NCI-H187 treated with DMSO at 0.1 percent for 48 hours (cell line): ENCODE data around the gene ZAP70.
"Not testable (repeated sequence)": the region's sequence is repeated elsewhere in the genome, so short reads cannot be mapped to it uniquely, and the experiment has no call there.

Experiments
- DNase-seq: peaks from one replicate; lab custom pipeline; 2025; lab: John Stamatoyannopoulos, UW

The ZAP70 gene

DNA sequence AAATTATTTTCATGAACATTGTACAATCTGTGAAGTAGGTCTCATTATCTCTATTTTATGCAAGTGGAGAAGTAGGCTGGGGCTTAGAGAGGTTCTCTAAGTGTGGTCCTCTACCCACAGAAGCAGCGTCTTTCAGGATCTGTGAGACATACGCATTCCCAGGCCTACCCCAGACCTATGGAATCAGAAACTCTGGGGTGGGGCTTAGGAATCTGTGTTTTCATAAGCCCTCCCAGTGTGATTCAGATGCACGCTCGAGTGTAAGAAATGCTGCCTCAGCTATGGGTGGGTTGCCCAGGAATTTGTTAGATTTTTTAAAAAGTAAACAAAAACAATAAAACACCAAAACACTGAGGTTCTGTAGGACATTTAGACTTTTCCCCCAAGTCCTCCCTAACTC lies 14.8 kb upstream of the ZAP70 start:
- DNase-seq = no peak

DNA sequence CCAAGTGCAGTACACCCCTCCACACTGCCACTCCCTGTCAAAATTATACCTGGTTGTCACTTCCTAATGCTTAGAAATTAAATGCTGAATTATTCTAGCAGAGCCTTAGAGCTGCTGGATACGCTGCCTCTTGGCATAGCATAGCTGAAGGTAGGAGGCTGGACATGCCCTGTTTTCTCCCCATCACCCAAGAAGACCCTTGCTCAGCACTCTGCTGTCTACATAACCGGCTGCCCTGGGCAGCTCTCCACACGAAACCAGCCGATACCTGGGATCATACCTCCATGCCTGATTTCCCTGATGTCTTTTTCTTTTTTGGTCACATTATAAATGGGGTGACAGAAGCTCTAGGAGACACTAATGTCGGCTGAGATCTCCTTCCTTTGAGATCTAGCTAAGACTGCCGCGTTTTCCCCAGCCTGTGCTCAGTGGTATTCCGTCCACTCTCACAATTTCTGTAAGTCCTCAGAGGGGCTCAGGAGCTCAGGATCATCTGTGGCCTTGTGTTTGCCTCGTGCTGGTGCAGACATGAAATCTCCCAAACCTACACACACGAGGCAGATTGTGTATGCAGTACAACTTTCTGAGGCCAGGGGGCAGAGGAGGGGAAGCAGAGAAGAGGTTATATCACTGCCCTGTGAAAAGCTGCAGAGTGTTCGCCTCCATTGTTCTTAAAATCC lies 13.5 kb upstream of the ZAP70 start:
- DNase-seq = peak; percentile 13

GRCh38 chr2:97701186-97701585 lies 12.2 kb upstream of the ZAP70 start:
- DNase-seq = no peak

- no peak for DNase-seq
These were observed 11.4 kb upstream of the ZAP70 start for GRCh38 chr2:97701851-97702465.

DNA sequence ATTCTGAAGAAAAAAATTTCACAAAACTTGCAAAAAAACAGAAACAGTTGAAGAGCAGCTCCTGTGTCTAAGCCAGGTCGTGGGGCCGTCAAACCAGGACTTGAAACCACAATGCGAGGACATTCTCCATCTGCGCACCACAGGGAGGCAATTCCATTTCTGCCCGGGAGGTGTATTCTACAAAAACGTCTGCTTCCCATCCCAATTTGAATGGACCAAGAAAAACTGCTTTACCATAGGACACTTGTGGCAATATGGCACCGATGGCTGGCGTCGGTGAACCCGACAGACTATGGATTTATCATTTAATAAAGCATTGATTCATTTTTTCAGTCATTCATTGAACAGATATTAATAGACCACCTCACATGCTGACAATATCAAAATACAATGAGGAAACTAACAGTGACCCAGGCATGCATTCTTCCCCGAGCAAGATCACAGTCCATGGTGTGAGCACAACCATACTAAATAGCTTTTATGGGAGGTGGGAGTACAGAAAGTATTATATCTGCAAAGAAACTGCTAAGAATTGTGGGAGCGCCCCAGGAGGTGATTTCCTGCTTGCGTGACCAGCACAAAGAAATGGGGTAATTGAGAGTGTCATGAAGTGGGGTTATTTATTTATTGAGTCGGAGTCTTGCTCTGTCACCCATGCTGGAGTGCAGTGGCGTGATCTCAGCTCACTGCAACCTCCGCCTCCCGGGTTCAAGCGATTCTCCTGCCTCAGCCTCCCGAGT lies 10.5 kb upstream of the ZAP70 start:
- no peak for DNase-seq

DNA sequence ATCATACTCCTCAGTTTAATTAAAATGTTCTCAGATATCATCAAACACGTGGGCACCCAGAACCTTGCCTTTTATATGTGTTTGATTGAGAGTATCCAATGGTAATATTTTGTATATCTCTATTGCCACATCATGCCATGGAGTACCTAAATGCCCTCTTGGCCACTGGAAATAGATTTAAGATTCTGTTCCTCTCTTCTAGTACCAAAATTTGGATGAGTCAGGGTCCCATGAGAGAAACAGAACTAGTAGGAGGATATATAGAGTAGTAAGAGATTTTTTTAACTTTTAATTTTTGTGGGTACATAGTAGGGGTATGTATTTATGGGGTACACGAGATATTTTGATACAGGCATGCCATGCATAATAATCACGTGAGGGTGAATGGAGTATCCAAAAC lies 9.6 kb upstream of the ZAP70 start:
- no peak for DNase-seq

DNA sequence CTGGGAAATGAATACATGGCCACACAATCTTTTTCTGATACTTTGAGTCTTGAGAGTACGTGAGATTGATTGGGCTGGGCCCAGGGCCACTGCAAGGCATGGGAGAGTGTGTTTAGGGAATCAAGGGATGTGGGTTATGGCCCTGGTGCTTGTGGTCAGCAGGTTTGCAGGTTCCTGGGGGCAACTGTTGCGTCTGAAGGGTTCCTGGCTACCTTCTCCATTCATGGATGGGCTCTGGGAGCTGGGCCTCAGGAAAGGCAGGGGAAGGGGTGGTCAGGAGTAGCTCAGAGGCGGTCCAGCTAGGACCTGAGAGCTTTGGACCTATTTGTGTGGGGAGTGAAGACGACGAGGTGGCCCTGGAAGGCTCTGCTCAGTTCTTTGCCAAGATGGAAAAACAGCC lies 8.4 kb upstream of the ZAP70 start:
- no peak for DNase-seq

GRCh38 chr2:97706112-97706511 lies 7.3 kb upstream of the ZAP70 start:
- DNase-seq = no peak

DNA sequence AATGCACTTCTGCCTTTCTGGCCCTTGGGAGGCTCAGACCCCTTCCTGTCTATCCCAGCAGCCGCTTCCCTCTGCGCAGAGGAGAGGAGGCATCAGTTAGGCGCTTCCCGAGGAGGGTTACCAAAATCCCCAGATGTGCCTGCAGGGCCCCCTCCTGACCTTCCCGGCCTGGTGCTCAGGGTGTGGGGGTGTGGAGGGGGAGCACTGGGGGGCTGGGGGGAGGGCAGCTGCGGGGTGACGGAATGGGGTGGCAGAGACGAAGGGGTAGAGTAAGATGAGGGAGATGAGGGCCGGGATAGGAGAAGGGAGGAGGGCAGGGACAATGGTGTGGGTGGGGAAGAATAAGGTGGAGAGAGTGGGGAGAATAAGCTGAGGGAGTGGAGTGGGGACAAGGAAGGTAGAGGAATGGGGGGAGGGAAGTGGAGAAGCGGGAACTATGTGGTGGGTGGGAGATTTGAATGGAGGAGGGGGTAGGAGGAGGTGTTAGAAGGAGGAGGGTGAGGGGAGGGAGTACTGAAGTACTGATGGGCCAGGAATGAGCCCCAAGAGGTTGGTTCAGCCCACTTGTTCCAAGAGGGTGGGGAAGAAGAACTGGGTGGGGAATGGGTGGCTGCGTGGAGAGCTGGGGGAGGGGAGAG lies 6.5 kb upstream of the ZAP70 start:
- no peak for DNase-seq

DNA sequence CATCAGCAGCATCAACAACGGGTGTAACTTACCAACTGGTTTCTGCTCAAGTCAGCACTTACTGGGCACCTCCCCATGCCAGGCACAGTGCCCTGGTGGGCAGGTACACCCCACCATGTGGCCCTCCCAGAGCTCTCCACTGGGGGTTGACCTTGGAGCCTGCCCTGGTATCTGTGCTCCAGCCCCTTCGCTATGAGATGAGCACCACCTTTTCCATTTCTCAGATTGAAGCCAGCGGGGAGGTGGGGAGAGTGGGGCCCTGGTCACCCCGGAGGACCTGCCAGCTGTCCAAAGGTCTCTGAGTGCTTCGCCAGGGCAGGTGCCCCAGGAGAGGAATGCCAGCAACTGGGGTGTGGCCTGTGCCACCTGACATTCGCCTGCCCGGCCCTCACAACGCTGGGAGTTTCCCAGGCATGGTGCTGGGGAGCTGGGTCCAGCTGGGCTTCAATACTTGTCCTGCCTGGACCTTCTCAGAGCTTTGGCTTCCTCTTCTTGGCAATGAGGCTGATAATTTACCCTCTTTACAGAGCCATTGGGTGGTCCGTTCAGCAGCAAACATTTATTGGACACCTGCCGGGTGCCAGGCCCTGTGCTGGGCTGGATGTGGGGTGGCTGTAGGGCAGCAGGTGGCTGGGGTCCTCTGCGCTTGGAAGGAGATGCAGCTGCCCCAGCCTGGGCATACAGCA lies 5.9 kb upstream of the ZAP70 start:
- no peak for DNase-seq

DNA sequence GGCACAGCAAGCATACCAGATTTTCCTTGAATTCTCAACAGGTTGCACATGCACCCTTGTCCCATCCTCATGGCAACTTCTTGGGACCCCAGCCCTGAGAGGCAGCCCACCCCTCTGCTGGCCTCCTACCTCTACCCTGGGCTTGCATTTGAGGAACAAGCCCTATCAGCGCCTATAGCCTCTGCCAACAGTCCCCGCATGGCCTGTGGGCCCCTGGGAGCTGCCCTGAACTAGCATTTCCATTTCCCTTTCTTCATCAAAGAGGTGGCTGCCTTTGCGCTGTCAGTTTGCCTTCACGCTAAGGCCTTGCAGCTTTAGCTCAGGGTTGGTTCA lies 5.4 kb upstream of the ZAP70 start:
- no peak for DNase-seq

GRCh38 chr2:97708608-97709007 lies 4.8 kb upstream of the ZAP70 start:
- DNase-seq = no peak

DNA sequence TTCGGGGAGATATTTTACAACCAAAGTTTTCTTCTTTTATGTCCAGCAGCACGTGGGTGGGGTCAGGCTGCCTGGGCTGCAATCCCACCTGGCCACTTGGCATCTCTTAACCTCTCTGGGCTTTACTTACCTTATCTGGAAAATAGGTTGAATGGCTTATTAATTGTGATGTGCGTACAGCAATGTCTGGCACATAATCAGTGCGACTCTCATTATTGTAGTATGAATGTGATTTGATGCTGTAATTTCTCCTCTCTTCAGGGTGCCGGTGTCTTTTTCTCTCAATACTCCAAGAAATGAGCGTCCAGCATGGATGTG lies 2.0 kb upstream of the ZAP70 start:
- no peak for DNase-seq

DNA sequence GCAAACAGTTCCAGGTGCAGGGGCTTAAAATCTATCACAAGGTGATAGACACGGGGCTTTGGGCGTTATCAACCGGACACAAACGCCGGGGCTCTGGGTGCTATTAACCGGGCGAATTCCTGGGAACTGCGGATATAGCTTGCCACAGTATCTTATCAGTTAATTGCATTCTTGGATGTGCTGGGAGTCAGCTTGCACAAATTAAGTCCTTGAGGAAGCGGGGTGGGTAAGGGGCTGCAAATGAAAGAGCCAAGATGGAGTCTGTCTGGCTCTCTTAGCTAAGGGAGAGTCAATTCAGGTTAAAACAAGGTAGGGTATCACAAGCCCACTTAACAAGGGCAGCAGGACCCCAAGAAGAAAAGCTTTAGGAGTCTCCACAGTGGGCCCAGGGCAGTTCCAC lies 1.2 kb upstream of the ZAP70 start:
- DNase-seq = not testable (repeated sequence)

- DNase-seq = no peak
These were observed 582 bp upstream of the ZAP70 start for GRCh38 chr2:97712693-97713295.

GRCh38 chr2:97714084-97714949 lies 941 bp downstream of the ZAP70 start:
- DNase-seq = no peak

DNA sequence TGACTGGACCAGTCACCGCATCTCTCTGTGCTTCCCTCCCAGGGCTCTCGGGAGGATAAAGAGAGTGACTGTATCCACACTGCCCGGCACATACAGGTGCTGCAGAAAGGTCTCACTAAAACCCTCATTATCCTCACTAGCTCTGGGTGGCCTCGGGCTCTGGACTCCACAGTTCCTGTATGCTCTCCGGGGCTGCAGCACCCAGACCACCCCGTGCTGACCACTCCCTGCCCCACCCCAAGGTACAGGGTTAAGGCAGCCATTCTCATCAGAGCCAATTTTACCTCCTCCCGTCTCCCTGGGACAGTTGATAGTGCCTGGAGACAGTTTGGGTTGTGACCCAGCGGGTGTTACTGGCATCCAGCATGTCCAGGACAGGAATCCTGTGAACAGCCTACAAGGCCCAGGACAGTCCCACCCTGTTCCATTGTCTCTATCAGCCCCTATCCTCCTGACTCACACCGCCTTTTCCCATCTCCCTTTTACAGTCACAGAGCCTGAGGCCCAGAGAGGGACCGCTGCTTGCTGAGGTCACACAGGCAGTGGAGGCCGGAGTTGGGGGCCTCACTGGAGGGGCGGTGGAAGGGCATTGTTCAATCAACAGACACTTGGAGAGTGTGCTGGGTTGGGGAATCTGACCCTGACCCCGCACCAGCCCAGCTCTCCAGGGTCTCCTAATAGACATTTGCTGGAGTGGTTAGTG lies 1.7 kb downstream of the ZAP70 start:
- no peak for DNase-seq

DNA sequence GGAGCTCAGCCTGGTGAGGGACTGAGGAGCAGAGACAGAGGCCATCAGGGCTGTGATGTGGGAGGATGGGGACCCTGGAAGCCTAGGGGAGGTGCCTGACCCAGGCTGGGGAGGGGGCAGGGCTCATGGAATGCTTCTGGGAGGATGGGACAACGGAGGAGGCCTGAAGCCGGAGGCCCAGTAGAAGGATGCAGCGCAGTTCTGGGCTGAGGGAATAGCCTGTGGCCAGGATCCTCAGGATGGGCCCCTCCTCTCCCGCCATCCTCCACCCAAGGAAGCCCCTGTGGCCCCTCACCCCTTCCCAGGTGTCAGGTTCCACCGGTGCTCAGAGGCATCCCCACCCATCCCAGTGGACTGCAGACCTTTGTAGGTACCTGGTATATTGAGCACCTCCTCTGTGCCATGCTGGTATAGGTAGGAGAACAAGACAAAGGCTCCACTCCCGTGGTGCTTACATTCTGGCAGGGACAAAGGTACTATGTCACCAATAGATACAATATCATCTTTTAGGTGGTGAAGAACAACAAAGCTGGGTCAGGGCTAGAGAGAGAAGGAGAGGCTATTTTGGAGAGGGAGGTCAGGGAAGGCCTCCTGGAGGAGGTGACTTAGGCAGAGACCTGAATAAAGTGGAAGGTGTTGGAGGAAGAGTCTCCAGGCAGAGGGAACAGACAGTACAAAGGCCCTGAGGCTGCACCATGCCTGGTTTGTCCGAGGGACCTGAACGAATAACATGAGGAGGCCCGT lies 2.7 kb downstream of the ZAP70 start:
- no peak for DNase-seq

DNA sequence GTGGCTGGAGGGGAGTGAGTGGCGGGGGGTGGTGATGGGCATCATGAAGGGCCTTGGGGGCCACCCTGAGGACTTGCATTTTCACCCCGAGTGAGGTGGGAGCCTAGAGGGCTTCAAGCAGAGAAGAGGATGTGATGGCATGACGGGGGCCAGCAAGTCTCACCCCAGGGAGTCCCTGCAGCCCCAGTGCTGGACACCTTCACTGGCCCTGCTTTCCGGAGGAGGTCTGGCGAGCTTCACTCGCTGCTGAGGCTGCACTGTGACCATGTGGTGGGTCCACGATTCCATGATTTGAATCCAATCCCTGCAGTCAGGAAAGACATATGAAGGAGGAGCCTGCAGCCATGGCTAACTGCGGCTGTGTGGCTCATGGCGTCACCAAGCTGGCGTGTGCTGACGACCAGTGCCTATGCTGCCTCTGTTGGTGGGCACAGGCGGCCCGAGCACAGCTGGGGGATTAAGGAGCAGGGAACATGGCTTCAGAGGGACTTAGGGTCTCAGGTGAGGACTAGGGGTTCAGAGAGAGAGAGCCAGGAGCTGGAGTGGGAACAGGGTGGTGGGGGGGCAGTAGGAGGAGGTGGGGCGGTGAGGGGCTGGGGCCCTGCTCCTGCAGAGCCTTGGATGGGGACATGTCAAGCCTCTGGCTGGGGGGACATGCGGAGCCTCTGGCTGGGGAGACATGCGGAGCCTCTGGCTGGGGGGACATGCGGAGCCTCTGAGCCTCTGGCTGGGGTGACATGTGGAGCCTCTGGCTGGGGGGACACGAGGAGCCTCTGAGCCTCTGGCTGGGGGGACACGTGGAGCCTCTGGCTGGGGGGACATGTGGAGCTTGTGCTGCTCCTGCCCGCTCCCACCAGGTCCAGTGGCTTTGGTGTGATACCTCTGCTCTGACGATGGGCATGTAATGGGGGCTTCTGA lies 3.6 kb downstream of the ZAP70 start:
- DNase-seq = no peak
